ENCODE results near the gene FBXO9. TPM values are rescaled to one million over a fixed set of nuclear protein-coding genes. Genes with fewer than 3 reads are reported as not detected.

Gene FBXO9
- total RNA-seq, 4 donors from 2014 or later: 65.0 to 95.9 (median 82.3) TPM

GRCh38 chr6:53134601-53135235 is 69.5 kb downstream of the FBXO9 start:
- H3K4me1 ChIP-seq: peaks cover 0 to 52% (median 5%) of the 10 kb centered on the region in 3 donors
- ATAC-seq: no peak
- WGBS, 2 donors (ENCODE audit: low coverage in 1 of 2): 45 to 52% methylated on average over 7 to 8 of the region's 8 CpGs
- no peaks in the 10 kb centered on the region for H3K36me3 ChIP-seq
- H3K27me3 ChIP-seq: no peaks in the 10 kb centered on the region
- peak overlapping the region in 3 of 4 donors; percentile 23 to 38 (median 36) for H3K27ac ChIP-seq
- no peak for TF ChIP-seq POLR2A (IDR thresholded peaks at IDR 0.05)
- TF ChIP-seq CTCF (IDR thresholded peaks at IDR 0.05): no peak
- TF ChIP-seq EP300 (IDR thresholded peaks at IDR 0.05): no peak
- no peak for TF ChIP-seq POLR2AphosphoS5 (IDR thresholded peaks at IDR 0.05)
- H3K4me3 ChIP-seq: no peak overlapping the region
- H3K9me3 ChIP-seq: no peaks in the 10 kb centered on the region

GRCh38 chr6:53136000-53136609 is 70.9 kb downstream of the FBXO9 start:
- no peak overlapping the region for H3K4me3 ChIP-seq
- H3K27ac ChIP-seq: peak overlapping the region in 1 of 4 donors; percentile 36
- ATAC-seq: no peak
- WGBS, 2 donors (ENCODE audit: low coverage in 1 of 2): 79 to 83% methylated on average over 3 of the region's 3 CpGs
- H3K27me3 ChIP-seq: no peaks in the 10 kb centered on the region
- H3K9me3 ChIP-seq: no peaks in the 10 kb centered on the region
- TF ChIP-seq POLR2AphosphoS5 (IDR thresholded peaks at IDR 0.05) (no peak), EP300 (IDR thresholded peaks at IDR 0.05) (no peak), POLR2A (IDR thresholded peaks at IDR 0.05) (no peak), CTCF (IDR thresholded peaks at IDR 0.05) (no peak)
- no peaks in the 10 kb centered on the region for H3K36me3 ChIP-seq
- H3K4me1 ChIP-seq: peaks cover 0 to 62% (median 14%) of the 10 kb centered on the region in 3 donors

GRCh38 chr6:53139841-53140413 is 74.7 kb downstream of the FBXO9 start:
- no peak for ATAC-seq
- Histone ChIP-seq H3K36me3 (no peaks in the 10 kb centered on the region), H3K27ac (peak overlapping the region; percentile 34 to 81 (median 78)), H3K4me1 (peaks cover 0 to 51% (median 17%) of the 10 kb centered on the region in 3 donors), H3K9me3 (no peaks in the 10 kb centered on the region), H3K27me3 (no peaks in the 10 kb centered on the region), H3K4me3 (no peak overlapping the region)
- 70 to 80% methylated on average over 4 of the region's 4 CpGs for WGBS, 2 donors (ENCODE audit: low coverage in 1 of 2)
- no peak for TF ChIP-seq POLR2A (IDR thresholded peaks at IDR 0.05)
- TF ChIP-seq EP300 (IDR thresholded peaks at IDR 0.05): no peak
- no peak for TF ChIP-seq CTCF (IDR thresholded peaks at IDR 0.05)
- no peak for TF ChIP-seq POLR2AphosphoS5 (IDR thresholded peaks at IDR 0.05)

GRCh38 chr6:53142810-53143209 is 77.6 kb downstream of the FBXO9 start:
- H3K27me3 ChIP-seq: no peaks in the 10 kb centered on the region
- ATAC-seq: no peak
- WGBS, 2 donors (ENCODE audit: low coverage in 1 of 2): 20 to 27% methylated on average over 3 of the region's 3 CpGs
- TF ChIP-seq POLR2AphosphoS5 (IDR thresholded peaks at IDR 0.05) (peak; percentile 15), CTCF (IDR thresholded peaks at IDR 0.05) (no peak), EP300 (IDR thresholded peaks at IDR 0.05) (no peak)
- no peaks in the 10 kb centered on the region for H3K9me3 ChIP-seq
- H3K4me1 ChIP-seq: peaks cover 0 to 40% (median 17%) of the 10 kb centered on the region in 3 donors
- no peaks in the 10 kb centered on the region for H3K36me3 ChIP-seq
- H3K4me3 ChIP-seq: no peak overlapping the region
- peak overlapping the region; percentile 57 to 81 (median 72) for H3K27ac ChIP-seq
